ENCODE data around the gene CRYGN.

Gene CRYGN

GRCh38 chr7:151391358-151391730 is 48.6 kb downstream of the CRYGN start:
- no peak for DNase-seq (ENCODE audit: low spot score)

DNA sequence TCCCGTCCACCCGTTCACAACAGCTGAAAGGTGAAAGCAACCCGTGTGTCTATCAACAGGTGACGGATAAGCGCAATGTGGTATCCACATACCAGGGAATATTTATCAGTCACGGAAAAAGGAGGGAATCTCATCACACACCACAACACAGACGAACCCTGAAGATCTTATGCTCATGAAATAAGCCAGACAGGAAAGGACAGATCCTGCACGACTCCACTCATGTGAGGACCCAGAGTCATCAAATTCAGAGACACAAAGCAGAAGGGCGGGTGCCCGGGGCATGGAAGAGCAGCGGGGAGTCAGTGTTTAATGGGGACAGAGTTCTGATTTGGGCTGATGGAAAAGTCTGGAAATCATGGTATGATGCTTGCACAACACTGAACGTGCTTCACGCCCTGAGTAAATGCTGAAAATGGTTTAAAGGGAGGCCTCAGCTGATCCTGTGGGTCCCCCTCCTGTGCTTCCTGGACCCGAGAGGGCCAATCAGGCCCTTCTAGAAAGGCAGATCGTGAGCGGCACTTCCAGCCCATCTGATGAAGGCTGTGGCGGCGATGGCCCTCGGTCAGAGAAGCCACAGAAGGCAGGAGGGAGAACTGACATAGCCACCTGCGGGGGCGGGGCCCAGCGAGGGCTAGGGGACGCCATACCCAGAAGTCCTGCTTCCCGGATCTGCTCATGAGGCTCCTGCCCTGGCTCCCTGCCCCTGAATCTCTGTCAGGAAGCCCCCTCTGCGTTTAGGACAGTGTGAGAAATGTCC is 49.2 kb downstream of the CRYGN start:
- no peak for DNase-seq (ENCODE audit: low spot score)

DNA sequence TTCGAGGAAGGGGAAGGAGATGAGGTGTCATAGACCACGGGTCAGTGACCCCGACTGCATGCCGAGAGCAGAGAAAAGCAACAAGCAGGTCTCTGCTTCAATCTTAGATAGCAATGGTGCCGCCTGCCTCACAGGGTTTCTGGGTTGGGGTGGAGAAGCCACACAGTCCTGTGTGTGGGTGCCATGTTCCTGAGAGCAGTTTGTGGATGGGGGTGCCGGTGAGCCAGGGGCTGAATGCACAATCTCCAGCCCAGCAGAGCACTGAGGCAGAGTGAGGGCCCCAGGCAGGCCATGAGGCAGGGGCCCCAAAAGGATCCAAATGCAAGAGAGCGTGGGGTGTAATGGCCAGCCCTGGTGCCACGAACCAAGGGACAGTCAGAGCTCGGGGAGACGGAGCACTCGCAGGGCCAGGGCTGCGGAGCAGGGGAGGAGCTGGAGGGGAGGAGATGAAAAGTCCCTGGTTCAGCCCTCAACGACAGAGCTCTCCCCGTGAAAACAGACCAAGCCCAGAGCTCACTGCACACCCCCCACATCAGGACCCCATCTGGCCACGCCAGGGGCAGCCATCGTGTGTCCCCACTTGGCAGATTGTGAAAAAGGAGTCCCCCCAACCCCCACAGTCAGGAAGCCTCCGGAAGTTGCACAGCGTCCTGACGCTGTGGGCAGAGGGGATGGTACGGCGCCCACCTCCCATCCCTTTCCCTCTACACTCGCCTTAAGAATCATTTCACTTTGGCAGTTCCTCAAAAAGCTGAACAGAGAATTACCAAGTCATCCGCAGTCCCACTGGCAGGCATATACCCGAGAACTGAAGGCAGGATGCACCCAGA is 50.0 kb downstream of the CRYGN start:
- DNase-seq (ENCODE audit: low spot score): no peak

DNA sequence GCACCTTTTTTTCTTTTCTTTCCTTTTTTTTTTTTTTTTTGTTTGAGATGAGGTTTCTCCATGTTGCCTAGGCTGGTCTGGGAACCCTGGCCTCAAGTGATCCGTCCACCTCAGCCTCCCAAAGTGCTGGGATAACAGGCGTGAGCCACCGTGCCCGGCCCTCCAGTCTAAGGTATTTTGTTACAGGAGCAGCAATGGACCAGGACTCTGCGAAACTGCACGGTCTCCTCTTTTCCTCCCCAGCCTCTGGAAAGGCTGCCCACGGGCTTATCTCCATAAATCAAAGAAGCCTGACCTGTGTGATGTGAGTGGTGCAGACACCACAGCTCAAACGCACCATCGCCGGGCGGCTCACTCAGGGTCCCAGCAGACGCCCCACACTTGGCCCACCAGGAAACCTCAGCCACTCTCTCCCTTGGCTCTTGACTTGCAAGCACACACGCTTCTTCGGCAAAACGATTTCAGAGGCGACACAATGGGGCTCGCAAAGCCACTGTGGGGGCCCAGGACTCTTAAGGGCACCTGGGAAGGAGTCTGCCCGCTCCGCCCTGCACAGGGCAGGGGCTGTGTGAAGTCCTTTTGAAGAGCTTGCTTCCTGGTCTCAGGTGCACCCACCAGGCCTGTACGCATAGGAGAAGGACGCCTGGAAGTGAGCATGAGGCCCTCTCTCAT is 50.7 kb downstream of the CRYGN start:
- DNase-seq (ENCODE audit: low spot score): no peak

DNA sequence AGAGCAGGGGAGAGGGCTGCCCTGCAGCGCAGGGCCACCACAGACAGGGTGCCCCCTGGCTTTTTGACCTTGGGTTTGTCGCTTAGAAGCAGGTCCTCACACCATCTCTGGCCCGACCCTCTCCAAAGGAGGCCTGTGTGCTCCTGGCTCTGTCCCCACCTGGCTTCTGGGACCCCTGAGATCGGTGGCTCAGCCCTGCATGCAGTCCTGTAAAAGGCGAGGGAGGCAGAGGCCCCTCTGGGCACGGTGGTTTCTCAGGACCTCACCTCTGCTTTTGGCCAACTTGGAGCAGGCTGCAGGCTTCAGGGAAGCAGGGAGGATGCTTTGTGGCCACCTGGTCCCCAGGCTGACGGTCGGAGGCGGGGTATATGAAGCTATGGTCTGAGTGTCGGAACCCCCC is 51.5 kb downstream of the CRYGN start:
- DNase-seq (ENCODE audit: low spot score): no peak

DNA sequence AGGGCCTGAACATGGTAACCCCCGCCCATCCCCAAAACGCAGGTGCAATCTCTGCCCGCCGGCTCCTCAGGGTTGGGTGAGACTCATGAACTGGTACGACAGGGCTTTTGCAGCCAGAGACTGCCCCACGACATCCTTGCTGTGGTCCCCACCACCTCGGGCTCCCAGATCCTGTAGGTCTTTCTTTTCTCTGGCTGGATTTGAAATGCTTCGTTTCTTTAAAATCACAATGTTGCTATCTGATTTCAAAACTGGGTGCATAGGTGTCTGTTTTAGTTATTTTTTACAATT is 52.0 kb downstream of the CRYGN start:
- no peak for DNase-seq (ENCODE audit: low spot score)

GRCh38 chr7:151387161-151388006 is 52.6 kb downstream of the CRYGN start:
- DNase-seq (ENCODE audit: low spot score): no peak

DNA sequence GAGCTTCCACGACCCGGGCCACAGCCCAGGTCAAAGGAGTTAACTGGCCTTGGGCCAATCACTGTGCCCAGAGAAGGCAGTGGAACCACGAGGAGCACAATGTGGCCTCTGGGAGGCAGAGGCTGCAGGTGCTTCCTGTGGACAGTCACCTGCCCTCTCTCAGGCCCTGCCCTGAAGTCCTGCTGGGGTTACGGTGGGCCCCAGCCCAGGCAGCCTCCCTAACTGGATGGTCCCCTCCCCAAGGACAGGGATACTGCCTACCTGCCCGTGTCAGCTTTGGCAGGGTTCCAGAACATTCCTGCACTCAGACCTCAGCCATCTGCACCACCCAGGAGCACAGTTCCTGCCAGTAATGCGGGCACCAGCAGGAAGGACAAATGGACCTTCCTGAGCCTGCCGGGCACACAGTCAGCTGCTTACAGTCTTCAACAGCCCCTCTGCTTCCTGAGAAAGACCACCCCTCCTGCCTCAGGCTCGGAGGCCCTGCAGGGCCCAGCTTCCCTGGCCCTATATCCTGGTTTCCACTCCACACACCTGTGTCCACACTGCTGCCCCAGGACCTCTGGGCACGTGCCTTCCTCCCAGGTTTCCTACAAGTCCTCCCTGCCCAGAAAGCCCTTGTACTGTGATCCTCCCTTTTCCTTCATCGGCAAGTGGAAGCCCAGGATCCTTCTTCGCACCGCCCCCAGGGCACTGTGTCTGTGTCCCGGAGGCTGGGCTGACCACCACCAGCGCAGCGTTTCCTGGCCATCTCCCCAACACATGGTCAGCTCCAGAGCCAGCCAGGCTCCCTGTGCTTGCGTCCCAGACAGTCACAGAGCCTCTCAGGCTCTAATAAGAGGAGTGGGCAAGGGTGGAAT is 53.4 kb downstream of the CRYGN start:
- DNase-seq (ENCODE audit: low spot score): no peak

DNA sequence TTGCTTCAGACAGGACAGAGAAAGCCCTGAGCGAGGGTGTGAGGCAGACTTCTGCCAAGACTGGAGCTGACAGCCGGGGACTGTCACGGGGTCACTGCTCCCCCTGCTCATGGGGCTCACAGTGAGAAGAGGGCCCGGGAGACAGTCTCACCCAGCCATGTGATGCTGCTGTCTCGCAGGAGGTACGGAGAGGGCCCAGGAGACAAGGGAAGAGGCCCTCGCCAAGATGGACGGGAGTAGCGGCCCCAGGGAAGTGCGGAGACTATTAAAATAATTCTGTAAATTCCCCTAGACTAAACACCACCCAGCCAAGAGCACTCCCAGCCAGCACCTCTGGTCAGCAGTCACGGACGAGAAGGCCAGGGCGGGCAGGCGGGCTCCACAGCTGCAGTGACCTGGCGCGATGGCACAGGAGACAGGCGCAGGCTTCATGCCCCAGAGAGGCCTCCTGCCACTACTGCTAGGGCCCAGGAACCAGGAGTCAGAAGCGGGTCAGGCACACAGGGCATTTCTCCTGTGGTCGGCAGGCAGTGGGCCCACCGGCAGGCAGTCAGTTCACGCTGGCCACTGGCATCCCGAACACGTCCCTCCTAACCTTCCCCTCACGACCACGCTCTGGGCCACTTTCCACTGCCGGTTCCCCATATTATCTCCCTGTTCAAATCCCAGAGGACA is 54.2 kb downstream of the CRYGN start:
- DNase-seq (ENCODE audit: low spot score): no peak

GRCh38 chr7:151384776-151385625 is 54.9 kb downstream of the CRYGN start:
- DNase-seq (ENCODE audit: low spot score): no peak

- DNase-seq (ENCODE audit: low spot score): no peak
These were observed 55.6 kb downstream of the CRYGN start for GRCh38 chr7:151384352-151384697.

DNA sequence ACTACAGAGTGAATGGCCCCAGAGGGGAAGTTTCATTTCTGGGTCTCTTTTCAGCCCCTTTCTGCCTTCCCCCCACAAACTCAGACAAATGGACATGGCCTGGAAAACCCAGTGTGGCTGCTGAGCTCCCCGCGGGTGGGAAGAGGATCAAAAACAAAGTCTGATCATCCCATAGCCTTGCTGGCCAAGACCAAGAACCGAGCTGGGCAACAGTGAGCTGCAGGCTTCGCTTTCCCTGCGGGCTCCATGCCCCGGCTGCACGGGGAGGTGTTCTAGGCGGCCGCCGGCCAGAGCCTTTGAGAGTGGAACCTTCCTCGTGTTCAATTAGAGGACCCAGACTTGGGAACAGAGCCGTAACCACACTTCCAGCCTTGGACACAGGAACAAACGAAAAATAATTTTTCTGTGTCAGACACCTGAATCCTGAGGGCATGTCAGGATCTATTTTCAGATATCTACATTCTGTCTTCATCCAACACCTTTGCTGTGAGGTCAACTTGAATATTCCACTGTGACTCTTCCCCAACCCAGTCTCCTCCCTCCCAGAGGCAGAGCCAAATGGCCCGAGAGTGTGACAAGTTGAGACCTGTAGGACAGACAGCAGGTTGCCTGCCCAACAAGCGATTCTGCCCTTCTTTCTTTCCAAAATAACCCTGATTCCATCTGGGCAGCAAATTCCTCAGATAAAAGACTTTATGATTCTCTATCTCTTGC is 56.1 kb downstream of the CRYGN start:
- DNase-seq (ENCODE audit: low spot score): no peak

DNA sequence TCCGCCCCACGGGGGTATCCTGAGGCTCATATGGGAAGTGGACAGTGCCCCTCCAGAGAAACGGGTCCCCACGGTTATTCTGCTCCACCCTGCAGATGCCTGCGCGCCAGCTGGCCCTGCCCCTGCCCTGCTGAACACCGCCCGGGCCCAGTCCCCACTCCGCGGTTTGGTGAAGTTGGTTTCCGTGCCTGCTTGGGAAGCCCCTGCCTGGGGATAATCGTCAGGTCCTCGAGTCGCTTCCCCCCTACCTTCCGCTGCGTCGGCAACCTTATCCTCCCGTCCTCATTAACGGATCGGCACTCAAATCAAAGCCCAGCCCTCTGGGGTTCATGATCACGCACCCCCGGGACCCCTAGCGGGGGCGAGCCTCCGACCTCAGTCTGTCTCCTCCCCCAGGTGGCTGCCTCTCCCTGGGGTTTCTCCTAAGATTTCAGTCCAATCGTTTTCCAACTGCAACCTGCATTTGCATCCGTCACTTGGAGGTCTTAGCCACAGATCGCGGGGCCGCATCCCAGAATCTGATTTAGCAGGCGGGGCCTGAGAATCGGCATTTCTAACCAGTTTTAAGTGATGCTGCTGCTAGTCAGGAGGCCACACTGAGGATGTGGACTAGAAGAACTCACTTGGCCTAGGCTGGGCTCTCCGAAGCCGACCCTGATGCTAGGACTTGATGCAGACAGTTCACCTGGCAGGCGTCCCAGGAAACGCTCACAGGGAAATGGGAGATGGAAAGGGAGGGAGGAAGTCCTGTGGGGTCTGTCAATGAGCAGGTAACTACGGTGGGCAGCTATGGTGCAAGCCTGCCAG is 57.7 kb downstream of the CRYGN start:
- DNase-seq (ENCODE audit: low spot score): no peak

DNA sequence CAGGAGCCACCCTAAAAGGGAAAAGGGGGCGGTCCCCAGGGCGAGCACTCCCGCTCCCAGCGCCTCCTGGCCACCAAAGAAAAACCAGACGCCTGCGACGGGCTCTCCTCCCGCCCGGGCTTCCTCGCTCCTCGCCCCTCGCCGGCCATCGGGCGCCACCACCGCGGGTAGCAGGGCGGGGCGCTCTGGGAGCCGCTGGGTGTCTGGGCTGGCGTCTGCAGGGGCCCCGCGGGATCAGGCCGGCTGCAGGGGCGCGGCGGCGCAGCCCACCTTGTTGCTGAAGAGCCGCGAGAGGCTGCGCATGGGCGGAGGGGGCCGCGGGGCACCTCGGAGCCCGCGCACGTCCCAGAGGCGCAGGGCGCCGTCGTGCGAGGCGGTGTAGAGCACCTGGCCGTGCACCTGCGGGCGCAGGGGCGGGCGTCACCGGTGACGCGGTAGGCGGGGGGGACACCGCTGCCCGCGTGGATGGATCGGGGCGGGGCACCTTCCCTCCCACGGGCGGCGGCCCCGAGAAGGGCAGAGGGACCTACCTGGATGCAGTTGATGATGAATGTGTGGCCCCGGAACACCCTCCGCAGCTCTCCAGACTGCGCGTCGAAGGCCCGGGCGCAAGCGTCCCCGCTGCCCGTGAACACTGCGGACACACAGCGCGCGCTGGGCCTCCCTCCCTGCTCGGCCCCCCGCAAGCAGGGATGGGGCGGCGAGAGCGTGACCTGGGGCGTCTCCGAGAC is 58.4 kb downstream of the CRYGN start:
- no peak for DNase-seq (ENCODE audit: low spot score)

GRCh38 chr7:151381098-151381347 is 58.9 kb downstream of the CRYGN start:
- no peak for DNase-seq (ENCODE audit: low spot score)

- no peak for DNase-seq (ENCODE audit: low spot score)
These were observed 59.5 kb downstream of the CRYGN start for GRCh38 chr7:151380199-151381097.

Measured in hematopoietic multipotent progenitor cell treated with erythropoietin and hydrocortisone succinate and interleukin-3 and kit ligand, for 17 days (in vitro differentiated cells).